Osteocyte (in vitro differentiated cells): ENCODE measurements around the gene ANXA2. TPM values are rescaled to one million over a fixed set of nuclear protein-coding genes. Genes with fewer than 3 reads are reported as not detected.

Experiments used
- DNase-seq: peaks from one replicate; pipeline ENCODE4 v3.0.0; 2021; ENCODE audit warnings: mixed read lengths; ENCODE audit not compliant: unreplicated experiment; ENCODE audit errors: extremely low spot score
- H3K27ac Mint-ChIP-seq: one replicate; pipeline ENCODE4 v1.8.0; 2021; ENCODE audit warnings: mild to moderate bottlenecking, mixed read lengths; ENCODE audit not compliant: unreplicated experiment
- H3K27me3 Mint-ChIP-seq: one replicate; pipeline ENCODE4 v1.8.0; 2021; ENCODE audit warnings: mixed read lengths; ENCODE audit not compliant: unreplicated experiment
- H3K36me3 Mint-ChIP-seq: one replicate; pipeline ENCODE4 v1.8.0; 2021; ENCODE audit warnings: mixed read lengths; ENCODE audit not compliant: unreplicated experiment
- H3K4me1 Mint-ChIP-seq: one replicate; pipeline ENCODE4 v1.8.0; 2021; ENCODE audit warnings: mixed read lengths; ENCODE audit not compliant: unreplicated experiment
- H3K4me3 Mint-ChIP-seq: one replicate; pipeline ENCODE4 v1.8.0; 2021; ENCODE audit warnings: mild to moderate bottlenecking, moderate library complexity, mixed read lengths; ENCODE audit not compliant: unreplicated experiment
- H3K9me3 Mint-ChIP-seq: one replicate; pipeline ENCODE4 v1.8.0; 2021; ENCODE audit warnings: mixed read lengths; ENCODE audit not compliant: unreplicated experiment
- total RNA-seq: library from RNA; stranded (reverse); gene quantifications from 2 replicates; pipeline ENCODE4 v1.2.1, GENCODE V29; 2021
- TF ChIP-seq, protein P1 (sequence below): fragments of 200-600 bp; sonication (generic); IDR thresholded peaks from 2 replicates; pipeline ENCODE4 v1.5.0; 2021; ENCODE audit warnings: antibody characterized with exemption, mild to moderate bottlenecking, moderate library complexity

ANXA2 gene
- total RNA-seq, 1 donor from 2014 or later: 2,961 TPM

DNA sequence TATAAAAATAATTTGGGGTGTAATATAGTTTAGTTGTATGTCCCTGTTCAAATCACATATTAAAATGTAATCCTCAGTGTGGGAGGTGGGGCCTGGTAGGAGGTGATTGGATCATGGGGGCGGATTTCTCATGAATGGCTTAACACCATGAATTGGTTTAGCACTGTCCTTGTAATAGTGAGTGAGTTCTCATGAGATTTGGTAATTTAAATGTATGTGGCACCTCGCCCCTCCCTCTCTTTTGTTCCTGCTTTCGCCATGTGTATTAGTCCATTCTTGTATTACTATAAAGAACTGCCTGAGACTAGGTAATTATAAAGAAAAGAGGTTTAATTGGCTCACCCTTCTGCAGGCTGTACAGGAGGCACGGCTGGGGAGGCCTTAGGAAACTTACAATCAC, 83.9 kb downstream of the ANXA2 start:
- no peak overlapping the region for H3K27ac Mint-ChIP-seq
- no peaks in the 10 kb centered on the region for H3K9me3 Mint-ChIP-seq
- peaks cover 60% of the 10 kb centered on the region for H3K27me3 Mint-ChIP-seq
- DNase-seq: no peak
- no peak overlapping the region for H3K4me3 Mint-ChIP-seq
- H3K36me3 Mint-ChIP-seq: no peaks in the 10 kb centered on the region
- H3K4me1 Mint-ChIP-seq: no peaks in the 10 kb centered on the region
- TF ChIP-seq, protein P1, sequence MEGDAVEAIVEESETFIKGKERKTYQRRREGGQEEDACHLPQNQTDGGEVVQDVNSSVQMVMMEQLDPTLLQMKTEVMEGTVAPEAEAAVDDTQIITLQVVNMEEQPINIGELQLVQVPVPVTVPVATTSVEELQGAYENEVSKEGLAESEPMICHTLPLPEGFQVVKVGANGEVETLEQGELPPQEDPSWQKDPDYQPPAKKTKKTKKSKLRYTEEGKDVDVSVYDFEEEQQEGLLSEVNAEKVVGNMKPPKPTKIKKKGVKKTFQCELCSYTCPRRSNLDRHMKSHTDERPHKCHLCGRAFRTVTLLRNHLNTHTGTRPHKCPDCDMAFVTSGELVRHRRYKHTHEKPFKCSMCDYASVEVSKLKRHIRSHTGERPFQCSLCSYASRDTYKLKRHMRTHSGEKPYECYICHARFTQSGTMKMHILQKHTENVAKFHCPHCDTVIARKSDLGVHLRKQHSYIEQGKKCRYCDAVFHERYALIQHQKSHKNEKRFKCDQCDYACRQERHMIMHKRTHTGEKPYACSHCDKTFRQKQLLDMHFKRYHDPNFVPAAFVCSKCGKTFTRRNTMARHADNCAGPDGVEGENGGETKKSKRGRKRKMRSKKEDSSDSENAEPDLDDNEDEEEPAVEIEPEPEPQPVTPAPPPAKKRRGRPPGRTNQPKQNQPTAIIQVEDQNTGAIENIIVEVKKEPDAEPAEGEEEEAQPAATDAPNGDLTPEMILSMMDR: no peak

DNA sequence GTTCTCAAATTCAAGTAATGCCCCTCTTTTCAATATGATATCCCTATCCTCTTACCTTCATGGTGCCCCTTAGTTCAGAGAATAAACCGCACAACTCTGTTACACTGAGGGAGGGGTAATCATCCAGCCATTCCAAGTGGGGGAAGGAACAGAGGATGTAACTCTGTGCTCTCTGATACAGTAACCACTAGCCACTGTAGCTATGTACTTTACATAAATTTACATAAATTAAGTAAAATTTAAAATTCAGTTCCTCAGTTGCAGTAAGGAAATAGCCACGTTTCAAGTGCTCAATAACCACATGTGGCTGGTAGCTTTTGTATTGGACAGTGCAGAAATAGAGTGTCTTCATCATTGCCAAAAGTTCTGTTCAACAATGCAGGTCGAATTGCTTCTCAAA, 90.8 kb downstream of the ANXA2 start:
- Mint-ChIP-seq H3K9me3 (no peaks in the 10 kb centered on the region), H3K27me3 (peaks cover 47% of the 10 kb centered on the region), H3K36me3 (no peaks in the 10 kb centered on the region), H3K4me3 (no peak overlapping the region), H3K4me1 (no peaks in the 10 kb centered on the region), H3K27ac (no peak overlapping the region)
- DNase-seq: no peak
- TF ChIP-seq, protein P1: no peak

DNA sequence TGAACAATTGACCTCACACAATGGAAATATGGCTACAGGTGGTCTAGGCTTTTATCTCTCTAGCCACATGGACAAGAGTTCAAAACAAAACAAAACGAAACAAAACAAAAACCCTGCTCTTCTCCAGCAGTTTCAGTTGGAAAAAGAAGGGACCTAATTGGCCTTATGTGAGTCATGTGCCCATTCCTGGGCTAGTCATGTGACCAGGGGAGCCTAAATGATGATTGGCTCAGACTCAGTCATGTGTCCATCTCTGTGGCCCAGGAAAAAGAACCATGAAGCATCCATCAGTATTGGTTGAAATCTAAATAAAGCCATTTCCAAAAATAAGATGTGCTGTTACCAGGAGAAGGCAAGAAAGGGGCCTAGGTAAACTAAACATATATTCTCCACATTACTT, 96.8 kb downstream of the ANXA2 start:
- Mint-ChIP-seq H3K36me3 (no peaks in the 10 kb centered on the region), H3K27me3 (peaks cover 18% of the 10 kb centered on the region), H3K9me3 (peaks cover 3% of the 10 kb centered on the region), H3K27ac (no peak overlapping the region), H3K4me3 (no peak overlapping the region), H3K4me1 (no peaks in the 10 kb centered on the region)
- no peak for DNase-seq
- TF ChIP-seq, protein P1: no peak

DNA sequence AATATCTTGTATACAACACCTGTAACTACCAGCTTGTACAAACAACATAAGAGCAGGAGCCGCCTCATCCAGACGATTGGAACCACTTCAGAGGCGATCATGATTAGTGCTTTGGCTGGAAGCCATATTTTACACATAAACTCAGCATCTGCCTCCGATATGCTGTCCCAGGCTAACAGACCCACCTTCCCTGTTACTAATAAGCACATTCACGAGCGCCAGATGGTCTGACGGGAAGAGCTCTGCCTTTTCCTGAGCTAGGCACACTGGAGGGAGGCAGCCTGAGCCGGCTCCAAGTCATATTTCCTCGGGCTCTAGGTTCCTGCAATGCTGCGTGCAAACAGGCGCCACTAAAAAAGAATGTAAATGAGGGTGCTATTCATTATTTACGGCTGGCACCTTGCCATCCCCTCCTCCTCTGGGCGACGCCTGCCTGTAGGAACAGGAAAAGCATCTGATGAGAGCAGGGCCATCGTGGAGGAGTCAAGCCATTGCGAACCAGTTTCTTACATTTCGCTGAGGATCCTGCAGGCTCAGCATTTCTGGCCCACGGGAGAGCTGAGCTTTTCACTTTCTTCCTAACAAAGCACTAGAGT, 98.2 kb downstream of the ANXA2 start:
- Mint-ChIP-seq H3K4me3 (no peak overlapping the region), H3K27ac (no peak overlapping the region), H3K36me3 (no peaks in the 10 kb centered on the region), H3K4me1 (no peaks in the 10 kb centered on the region), H3K9me3 (peaks cover 7% of the 10 kb centered on the region), H3K27me3 (peaks cover 21% of the 10 kb centered on the region)
- TF ChIP-seq, protein P1: no peak
- DNase-seq: peak; percentile 64

Other genes starting within 250 kb of the ANXA2 start
- 48.2 and 50.3 TPM in 2 replicates for gene ICE2, start 81.2 kb upstream of the ANXA2 start, total RNA-seq